WTC11 (cell line): ENCODE measurements around the gene CSRNP3. TPM values are rescaled to one million over a fixed set of nuclear protein-coding genes. Genes with fewer than 3 reads are reported as not detected.

Source experiments
- ATAC-seq: fragments of 200-7000 bp; cut with Tn5 transposase; 2 replicates; pipeline ENCODE4 v1.10.0; 2021; ENCODE audit warnings: mild to moderate bottlenecking, moderate library complexity
- CTCF ChIA-PET: fragments of 300-600 bp; sonication (Branson Sonifier 250); formaldehyde crosslinking; loops from one replicate; lab custom pipeline; 2021; ENCODE audit warnings: antibody characterized with exemption; lab: Charles Lee
- POLR2A ChIA-PET: fragments of 350-600 bp; sonication (Branson Sonifier 250); formaldehyde crosslinking; loops from one replicate; lab custom pipeline; 2021; ENCODE audit warnings: antibody characterized with exemption; lab: Charles Lee
- DNase-seq: peaks from one replicate; pipeline ENCODE4 v3.0.0; 2021; ENCODE audit warnings: low spot score
- H3K27ac Mint-ChIP-seq: 2 replicates; pipeline ENCODE4 v1.8.0; 2021; ENCODE audit warnings: mixed read lengths
- H3K27me3 Mint-ChIP-seq: 2 replicates; pipeline ENCODE4 v1.8.0; 2021; ENCODE audit warnings: low read depth, mild to moderate bottlenecking, moderate library complexity, mixed read lengths
- H3K36me3 Mint-ChIP-seq: 2 replicates; pipeline ENCODE4 v1.8.0; 2021; ENCODE audit warnings: mixed read lengths
- H3K4me1 Mint-ChIP-seq: 2 replicates; pipeline ENCODE4 v1.8.0; 2022; ENCODE audit warnings: mixed read lengths
- H3K4me3 Mint-ChIP-seq: 2 replicates; pipeline ENCODE4 v1.8.0; 2021; ENCODE audit warnings: mild to moderate bottlenecking, moderate library complexity, mixed read lengths
- H3K9me3 Mint-ChIP-seq: 2 replicates; pipeline ENCODE4 v1.8.0; 2021; ENCODE audit warnings: mixed read lengths
- TEAD1 ChIP-seq: sonication (generic); formaldehyde crosslinking; IDR thresholded peaks from 2 replicates; pipeline ENCODE4 v1.8.0; 2022; ENCODE audit warnings: mild to moderate bottlenecking, missing genetic modification reagents
- TP53 ChIP-seq: sonication (generic); formaldehyde crosslinking; IDR thresholded peaks from 2 replicates; pipeline ENCODE4 v1.8.1; 2023; ENCODE audit warnings: mild to moderate bottlenecking, missing genetic modification reagents
- total RNA-seq: library from RNA; stranded (reverse); gene quantifications from 3 replicates; pipeline ENCODE4 v1.2.3, GENCODE V29; 2021
- TF ChIP-seq, protein P1 (sequence below): sonication (generic); formaldehyde crosslinking; IDR thresholded peaks from 2 replicates; pipeline ENCODE4 v1.8.1; 2022; ENCODE audit warnings: low read depth, mild to moderate bottlenecking, moderate library complexity, missing genetic modification reagents, borderline replicate concordance
- TF ChIP-seq, protein P2 (sequence below): sonication (generic); formaldehyde crosslinking; IDR thresholded peaks from 2 replicates; pipeline ENCODE4 v1.8.0; 2022; ENCODE audit warnings: mild to moderate bottlenecking, missing genetic modification reagents
- TF ChIP-seq, protein P3 (sequence below): sonication (generic); formaldehyde crosslinking; IDR thresholded peaks from 2 replicates; pipeline ENCODE4 v1.8.0; 2022; ENCODE audit warnings: mild to moderate bottlenecking, missing genetic modification reagents
- TF ChIP-seq, protein P4 (sequence below): fragments of 250-450 bp; sonication (Bioruptor Pico); IDR thresholded peaks from 2 replicates; pipeline ENCODE4 v1.8.0; 2021; ENCODE audit warnings: mild to moderate bottlenecking
- TF ChIP-seq, protein P5 (sequence below): fragments of 250-450 bp; sonication (Bioruptor Pico); IDR thresholded peaks from 2 replicates; pipeline ENCODE4 v1.9.0; 2021; ENCODE audit warnings: mild to moderate bottlenecking
- TF ChIP-seq, protein P6 (sequence below): fragments of 250-450 bp; sonication (Bioruptor Pico); IDR thresholded peaks from 2 replicates; pipeline ENCODE4 v1.9.0; 2021; ENCODE audit warnings: mild to moderate bottlenecking, borderline replicate concordance
- TF ChIP-seq, protein P7 (sequence below): sonication (generic); formaldehyde crosslinking; IDR thresholded peaks from 2 replicates; pipeline ENCODE4 v1.8.0; 2022; ENCODE audit warnings: mild to moderate bottlenecking, missing genetic modification reagents

The CSRNP3 gene
- total RNA-seq, 1 experiment from 2014 or later, result 7.3 TPM

DNA sequence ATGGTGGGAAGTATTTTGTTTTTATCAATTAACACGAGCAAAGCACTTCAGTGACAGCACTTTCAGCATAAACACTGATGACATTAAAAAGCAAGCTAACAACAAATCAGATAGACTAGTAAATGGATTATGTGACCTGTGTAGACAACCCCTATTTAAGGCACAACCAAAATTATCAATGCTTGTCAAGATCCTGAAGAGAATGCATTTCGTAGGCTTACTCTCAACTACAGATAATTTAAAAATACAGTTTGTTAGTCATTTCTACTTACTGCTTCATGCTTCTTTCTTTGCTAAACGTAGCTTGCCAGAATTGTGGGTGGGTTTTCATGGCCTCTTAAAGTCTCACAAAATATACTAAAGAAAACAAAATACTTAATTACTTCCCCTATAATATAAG is 3.4 kb downstream of the CSRNP3 start:
- H3K36me3 Mint-ChIP-seq, result no peaks in the 10 kb centered on the region
- H3K4me1 Mint-ChIP-seq, result peaks cover 60% of the 10 kb centered on the region
- H3K4me3 Mint-ChIP-seq, result no peak overlapping the region
- ChIA-PET POLR2A (interaction anchor here (0.9 kb wide), 1 partner anchor 9 kb away, joined by 3 read pairs; no protein-coding TSS in a partner anchor), CTCF (interaction anchor here (0.5 to 0.6 kb wide), 2 partner anchors 78 to 476 kb away, joined by 3 read pairs; no protein-coding TSS in a partner anchor)
- no peaks in the 10 kb centered on the region for H3K27me3 Mint-ChIP-seq
- ATAC-seq, result no peak
- TF ChIP-seq, protein P1, sequence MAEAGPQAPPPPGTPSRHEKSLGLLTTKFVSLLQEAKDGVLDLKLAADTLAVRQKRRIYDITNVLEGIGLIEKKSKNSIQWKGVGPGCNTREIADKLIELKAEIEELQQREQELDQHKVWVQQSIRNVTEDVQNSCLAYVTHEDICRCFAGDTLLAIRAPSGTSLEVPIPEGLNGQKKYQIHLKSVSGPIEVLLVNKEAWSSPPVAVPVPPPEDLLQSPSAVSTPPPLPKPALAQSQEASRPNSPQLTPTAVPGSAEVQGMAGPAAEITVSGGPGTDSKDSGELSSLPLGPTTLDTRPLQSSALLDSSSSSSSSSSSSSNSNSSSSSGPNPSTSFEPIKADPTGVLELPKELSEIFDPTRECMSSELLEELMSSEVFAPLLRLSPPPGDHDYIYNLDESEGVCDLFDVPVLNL, result no peak
- TF ChIP-seq, protein P2, sequence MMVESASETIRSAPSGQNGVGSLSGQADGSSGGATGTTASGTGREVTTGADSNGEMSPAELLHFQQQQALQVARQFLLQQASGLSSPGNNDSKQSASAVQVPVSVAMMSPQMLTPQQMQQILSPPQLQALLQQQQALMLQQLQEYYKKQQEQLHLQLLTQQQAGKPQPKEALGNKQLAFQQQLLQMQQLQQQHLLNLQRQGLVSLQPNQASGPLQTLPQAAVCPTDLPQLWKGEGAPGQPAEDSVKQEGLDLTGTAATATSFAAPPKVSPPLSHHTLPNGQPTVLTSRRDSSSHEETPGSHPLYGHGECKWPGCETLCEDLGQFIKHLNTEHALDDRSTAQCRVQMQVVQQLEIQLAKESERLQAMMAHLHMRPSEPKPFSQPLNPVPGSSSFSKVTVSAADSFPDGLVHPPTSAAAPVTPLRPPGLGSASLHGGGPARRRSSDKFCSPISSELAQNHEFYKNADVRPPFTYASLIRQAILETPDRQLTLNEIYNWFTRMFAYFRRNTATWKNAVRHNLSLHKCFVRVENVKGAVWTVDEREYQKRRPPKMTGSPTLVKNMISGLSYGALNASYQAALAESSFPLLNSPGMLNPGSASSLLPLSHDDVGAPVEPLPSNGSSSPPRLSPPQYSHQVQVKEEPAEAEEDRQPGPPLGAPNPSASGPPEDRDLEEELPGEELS (CRISPR knock-in tag), result no peak
- no peak for DNase-seq
- H3K27ac Mint-ChIP-seq, result peak overlapping the region; percentile 15; the same call in 1 of the 2 replicates
- H3K9me3 Mint-ChIP-seq, result no peaks in the 10 kb centered on the region

DNA sequence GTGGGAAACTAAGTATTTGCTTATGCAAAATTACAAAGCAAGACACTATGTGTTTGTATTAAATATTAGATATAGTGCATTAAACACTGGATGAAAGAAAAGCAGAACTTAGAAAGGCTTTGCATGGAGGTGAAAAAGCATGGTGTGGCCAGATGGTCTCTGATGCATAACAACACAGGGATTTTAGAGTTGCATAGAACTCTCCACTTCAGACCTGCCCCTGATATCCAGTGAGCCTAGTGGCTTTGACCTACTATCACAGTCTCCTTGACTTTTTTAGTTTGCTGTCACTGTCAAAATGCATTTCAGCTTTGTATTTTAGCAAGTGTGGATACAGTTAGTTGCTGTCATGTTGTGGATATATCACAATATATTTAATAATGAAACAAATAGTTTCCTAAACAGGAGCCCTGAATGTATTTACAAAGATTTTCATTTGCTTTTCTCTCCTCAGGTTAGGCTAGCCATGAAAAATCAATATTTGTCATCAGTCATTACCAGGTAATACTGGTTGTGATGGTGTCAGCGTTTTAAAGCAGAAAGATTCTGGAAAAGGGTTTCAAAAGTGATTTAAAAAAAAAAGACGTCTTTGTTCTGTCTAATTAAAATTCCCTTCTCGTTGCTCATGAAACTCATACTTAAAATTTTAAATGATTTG is 5.2 kb downstream of the CSRNP3 start:
- POLR2A ChIA-PET, result no interaction called here

More for the DNA sequence above, 5.2 kb downstream of the CSRNP3 start:
- Mint-ChIP-seq H3K27me3 (no peaks in the 10 kb centered on the region), H3K4me1 (peaks cover 45% of the 10 kb centered on the region), H3K9me3 (no peaks in the 10 kb centered on the region), H3K36me3 (no peaks in the 10 kb centered on the region), H3K4me3 (no peak overlapping the region), H3K27ac (peak overlapping the region; percentile 75)
- ATAC-seq (peak; percentile 93), DNase-seq (no peak)
- CTCF ChIA-PET, result no interaction called here
- TF ChIP-seq, protein P3, sequence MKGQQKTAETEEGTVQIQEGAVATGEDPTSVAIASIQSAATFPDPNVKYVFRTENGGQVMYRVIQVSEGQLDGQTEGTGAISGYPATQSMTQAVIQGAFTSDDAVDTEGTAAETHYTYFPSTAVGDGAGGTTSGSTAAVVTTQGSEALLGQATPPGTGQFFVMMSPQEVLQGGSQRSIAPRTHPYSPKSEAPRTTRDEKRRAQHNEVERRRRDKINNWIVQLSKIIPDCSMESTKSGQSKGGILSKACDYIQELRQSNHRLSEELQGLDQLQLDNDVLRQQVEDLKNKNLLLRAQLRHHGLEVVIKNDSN (CRISPR knock-in tag), result no peak
- TF ChIP-seq, protein P4, sequence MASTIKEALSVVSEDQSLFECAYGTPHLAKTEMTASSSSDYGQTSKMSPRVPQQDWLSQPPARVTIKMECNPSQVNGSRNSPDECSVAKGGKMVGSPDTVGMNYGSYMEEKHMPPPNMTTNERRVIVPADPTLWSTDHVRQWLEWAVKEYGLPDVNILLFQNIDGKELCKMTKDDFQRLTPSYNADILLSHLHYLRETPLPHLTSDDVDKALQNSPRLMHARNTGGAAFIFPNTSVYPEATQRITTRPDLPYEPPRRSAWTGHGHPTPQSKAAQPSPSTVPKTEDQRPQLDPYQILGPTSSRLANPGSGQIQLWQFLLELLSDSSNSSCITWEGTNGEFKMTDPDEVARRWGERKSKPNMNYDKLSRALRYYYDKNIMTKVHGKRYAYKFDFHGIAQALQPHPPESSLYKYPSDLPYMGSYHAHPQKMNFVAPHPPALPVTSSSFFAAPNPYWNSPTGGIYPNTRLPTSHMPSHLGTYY (CRISPR knock-in tag), result no peak
- TF ChIP-seq, protein P5, sequence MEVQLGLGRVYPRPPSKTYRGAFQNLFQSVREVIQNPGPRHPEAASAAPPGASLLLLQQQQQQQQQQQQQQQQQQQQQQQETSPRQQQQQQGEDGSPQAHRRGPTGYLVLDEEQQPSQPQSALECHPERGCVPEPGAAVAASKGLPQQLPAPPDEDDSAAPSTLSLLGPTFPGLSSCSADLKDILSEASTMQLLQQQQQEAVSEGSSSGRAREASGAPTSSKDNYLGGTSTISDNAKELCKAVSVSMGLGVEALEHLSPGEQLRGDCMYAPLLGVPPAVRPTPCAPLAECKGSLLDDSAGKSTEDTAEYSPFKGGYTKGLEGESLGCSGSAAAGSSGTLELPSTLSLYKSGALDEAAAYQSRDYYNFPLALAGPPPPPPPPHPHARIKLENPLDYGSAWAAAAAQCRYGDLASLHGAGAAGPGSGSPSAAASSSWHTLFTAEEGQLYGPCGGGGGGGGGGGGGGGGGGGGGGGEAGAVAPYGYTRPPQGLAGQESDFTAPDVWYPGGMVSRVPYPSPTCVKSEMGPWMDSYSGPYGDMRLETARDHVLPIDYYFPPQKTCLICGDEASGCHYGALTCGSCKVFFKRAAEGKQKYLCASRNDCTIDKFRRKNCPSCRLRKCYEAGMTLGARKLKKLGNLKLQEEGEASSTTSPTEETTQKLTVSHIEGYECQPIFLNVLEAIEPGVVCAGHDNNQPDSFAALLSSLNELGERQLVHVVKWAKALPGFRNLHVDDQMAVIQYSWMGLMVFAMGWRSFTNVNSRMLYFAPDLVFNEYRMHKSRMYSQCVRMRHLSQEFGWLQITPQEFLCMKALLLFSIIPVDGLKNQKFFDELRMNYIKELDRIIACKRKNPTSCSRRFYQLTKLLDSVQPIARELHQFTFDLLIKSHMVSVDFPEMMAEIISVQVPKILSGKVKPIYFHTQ (CRISPR knock-in tag), result no peak
- TF ChIP-seq TEAD1 (CRISPR knock-in tag) (no peak), TP53 (no peak)
- TF ChIP-seq, protein P6, sequence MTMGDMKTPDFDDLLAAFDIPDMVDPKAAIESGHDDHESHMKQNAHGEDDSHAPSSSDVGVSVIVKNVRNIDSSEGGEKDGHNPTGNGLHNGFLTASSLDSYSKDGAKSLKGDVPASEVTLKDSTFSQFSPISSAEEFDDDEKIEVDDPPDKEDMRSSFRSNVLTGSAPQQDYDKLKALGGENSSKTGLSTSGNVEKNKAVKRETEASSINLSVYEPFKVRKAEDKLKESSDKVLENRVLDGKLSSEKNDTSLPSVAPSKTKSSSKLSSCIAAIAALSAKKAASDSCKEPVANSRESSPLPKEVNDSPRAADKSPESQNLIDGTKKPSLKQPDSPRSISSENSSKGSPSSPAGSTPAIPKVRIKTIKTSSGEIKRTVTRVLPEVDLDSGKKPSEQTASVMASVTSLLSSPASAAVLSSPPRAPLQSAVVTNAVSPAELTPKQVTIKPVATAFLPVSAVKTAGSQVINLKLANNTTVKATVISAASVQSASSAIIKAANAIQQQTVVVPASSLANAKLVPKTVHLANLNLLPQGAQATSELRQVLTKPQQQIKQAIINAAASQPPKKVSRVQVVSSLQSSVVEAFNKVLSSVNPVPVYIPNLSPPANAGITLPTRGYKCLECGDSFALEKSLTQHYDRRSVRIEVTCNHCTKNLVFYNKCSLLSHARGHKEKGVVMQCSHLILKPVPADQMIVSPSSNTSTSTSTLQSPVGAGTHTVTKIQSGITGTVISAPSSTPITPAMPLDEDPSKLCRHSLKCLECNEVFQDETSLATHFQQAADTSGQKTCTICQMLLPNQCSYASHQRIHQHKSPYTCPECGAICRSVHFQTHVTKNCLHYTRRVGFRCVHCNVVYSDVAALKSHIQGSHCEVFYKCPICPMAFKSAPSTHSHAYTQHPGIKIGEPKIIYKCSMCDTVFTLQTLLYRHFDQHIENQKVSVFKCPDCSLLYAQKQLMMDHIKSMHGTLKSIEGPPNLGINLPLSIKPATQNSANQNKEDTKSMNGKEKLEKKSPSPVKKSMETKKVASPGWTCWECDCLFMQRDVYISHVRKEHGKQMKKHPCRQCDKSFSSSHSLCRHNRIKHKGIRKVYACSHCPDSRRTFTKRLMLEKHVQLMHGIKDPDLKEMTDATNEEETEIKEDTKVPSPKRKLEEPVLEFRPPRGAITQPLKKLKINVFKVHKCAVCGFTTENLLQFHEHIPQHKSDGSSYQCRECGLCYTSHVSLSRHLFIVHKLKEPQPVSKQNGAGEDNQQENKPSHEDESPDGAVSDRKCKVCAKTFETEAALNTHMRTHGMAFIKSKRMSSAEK (CRISPR knock-in tag), result no peak
- TF ChIP-seq, protein P7, sequence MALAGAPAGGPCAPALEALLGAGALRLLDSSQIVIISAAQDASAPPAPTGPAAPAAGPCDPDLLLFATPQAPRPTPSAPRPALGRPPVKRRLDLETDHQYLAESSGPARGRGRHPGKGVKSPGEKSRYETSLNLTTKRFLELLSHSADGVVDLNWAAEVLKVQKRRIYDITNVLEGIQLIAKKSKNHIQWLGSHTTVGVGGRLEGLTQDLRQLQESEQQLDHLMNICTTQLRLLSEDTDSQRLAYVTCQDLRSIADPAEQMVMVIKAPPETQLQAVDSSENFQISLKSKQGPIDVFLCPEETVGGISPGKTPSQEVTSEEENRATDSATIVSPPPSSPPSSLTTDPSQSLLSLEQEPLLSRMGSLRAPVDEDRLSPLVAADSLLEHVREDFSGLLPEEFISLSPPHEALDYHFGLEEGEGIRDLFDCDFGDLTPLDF (CRISPR knock-in tag), result no peak
